VCaP (cell line): ENCODE results near the gene FBXL4.

Experiments
- H3K27ac ChIP-seq: fragments of 450-650 bp; 2 replicates; pipeline ENCODE4 v1.5.1; 2017
- CTCF ChIP-seq: fragments of 450-650 bp; conservative IDR thresholded peaks from 2 replicates; pipeline ENCODE4 v1.5.1; 2017; ENCODE audit warnings: mild to moderate bottlenecking, moderate library complexity

FBXL4 gene

GRCh38 chr6:98947411-98948292 lies at the start of gene FBXL4:
FBXL4 (minus strand) TSS chr6:98947946; CDS start chr6:98926988, 20,958 bp downstream.
- peak within 1 kb of the TSS; percentile 90 for H3K27ac ChIP-seq
- no peak for TF ChIP-seq CTCF

DNA sequence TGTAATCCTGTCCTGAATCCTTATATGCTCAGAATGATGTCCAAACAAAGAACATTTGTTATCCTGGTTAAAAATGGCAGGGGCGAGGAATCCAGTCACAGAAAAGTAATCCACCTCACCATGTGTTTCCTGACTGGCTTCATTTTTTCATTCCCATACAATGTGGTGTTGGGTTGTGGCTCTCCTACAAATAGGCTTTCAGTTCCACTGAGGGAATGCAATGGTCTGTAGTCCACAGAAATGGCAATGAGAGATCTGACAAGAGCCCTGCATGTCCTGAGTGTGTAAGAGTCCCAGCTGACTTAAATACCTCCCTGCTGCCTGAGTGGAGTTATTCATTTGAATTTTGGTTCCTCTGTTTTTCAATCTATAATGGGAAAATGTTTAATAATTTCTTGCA lies 47.4 kb upstream of the FBXL4 start:
- H3K27ac ChIP-seq: no peak overlapping the region
- no peak for TF ChIP-seq CTCF

GRCh38 chr6:98992535-98992934 lies 44.8 kb upstream of the FBXL4 start:
- no peak for TF ChIP-seq CTCF

DNA sequence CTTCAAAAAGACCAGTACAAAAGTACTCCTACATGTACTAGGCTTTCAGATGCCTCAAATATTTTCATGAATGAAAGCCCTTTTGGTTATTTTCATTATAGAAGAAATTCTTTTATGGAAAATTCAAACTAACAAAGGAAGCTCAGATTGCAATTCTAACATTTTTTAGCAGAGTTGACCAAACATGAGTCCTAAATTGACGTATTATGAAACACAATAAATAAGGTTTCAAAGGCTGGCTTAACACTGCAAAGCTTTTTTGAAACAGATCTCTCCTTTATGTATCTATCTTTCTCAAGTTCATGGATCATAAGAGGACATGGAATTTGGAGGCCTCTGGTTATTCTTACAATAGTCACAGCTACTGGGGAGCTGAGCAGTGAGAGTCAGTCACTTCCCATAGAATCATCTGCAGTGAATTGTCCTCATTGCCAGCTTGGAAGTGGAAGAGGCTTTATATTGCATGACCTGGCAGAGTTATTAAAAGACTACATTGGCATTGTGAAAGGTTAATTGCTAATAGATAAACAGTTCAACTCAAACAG lies 38.4 kb upstream of the FBXL4 start:
- no peak overlapping the region for H3K27ac ChIP-seq
- no peak for TF ChIP-seq CTCF

More at GRCh38 chr6:98992535-98992934, 44.8 kb upstream of the FBXL4 start:
- no peak overlapping the region for H3K27ac ChIP-seq

- no peak overlapping the region for H3K27ac ChIP-seq
- no peak for TF ChIP-seq CTCF
These were observed 37.6 kb upstream of the FBXL4 start for GRCh38 chr6:98985391-98985790.

DNA sequence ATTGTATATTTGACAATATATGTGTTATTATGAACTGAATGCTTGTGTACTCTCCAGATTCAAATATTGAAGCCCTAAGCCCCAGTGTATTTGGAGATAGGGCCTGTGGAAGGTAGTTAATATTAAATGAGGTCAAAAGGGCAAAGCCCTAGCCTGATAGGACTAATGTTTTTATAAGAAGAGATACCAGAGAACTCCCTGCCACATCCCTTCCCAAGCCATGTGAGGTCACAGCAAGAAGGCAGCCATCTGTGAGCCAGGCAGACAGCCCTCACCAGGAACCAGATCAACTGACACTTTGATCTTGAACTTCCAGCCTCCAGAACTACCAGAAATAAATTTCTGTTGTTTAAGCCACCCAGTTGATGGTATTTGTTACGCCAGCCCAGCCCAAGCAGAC lies 36.4 kb upstream of the FBXL4 start:
- no peak overlapping the region for H3K27ac ChIP-seq
- TF ChIP-seq CTCF: no peak

GRCh38 chr6:98981473-98981872 lies 33.7 kb upstream of the FBXL4 start:
- TF ChIP-seq CTCF: no peak
- no peak overlapping the region for H3K27ac ChIP-seq
